HG03064 (cell line): ENCODE measurements around the gene RASGEF1B.
A peak's percentile ranks its signal among the peaks of the same experiment; 100 is the strongest.
"Not testable (repeated sequence)": the region's sequence is repeated elsewhere in the genome, so short reads cannot be mapped to it uniquely, and the experiment has no call there.

Experiments
- ATAC-seq: cut with Tn5 transposase; IDR thresholded peaks from one replicate; pipeline ENCODE4 v1.9.1; 2021; ENCODE audit warnings: low read depth; ENCODE audit not compliant: unreplicated experiment

The RASGEF1B gene

GRCh38 chr4:81499840-81500239 lies 28.1 kb upstream of the RASGEF1B start:
- ATAC-seq, result no peak

- ATAC-seq, result no peak
These were observed 26.9 kb upstream of the RASGEF1B start for GRCh38 chr4:81498551-81499099.

GRCh38 chr4:81498046-81498445 lies 26.3 kb upstream of the RASGEF1B start:
- no peak for ATAC-seq

- ATAC-seq, result no peak
These were observed 23.6 kb upstream of the RASGEF1B start for GRCh38 chr4:81495345-81495744.

GRCh38 chr4:81494031-81494431 lies 22.3 kb upstream of the RASGEF1B start:
- peak; percentile 73 for ATAC-seq

- no peak for ATAC-seq
These were observed 21.0 kb upstream of the RASGEF1B start for GRCh38 chr4:81492606-81493230.

- ATAC-seq, result no peak
These were observed 20.2 kb upstream of the RASGEF1B start for GRCh38 chr4:81491943-81492342.

- no peak for ATAC-seq
These were observed 18.9 kb upstream of the RASGEF1B start for GRCh38 chr4:81490403-81491160.

GRCh38 chr4:81486502-81486901 lies 14.8 kb upstream of the RASGEF1B start:
- no peak for ATAC-seq

GRCh38 chr4:81485310-81485980 lies 13.7 kb upstream of the RASGEF1B start:
- ATAC-seq, result no peak

GRCh38 chr4:81482326-81482725 lies 10.6 kb upstream of the RASGEF1B start:
- no peak for ATAC-seq

GRCh38 chr4:81481151-81481550 lies 9.4 kb upstream of the RASGEF1B start:
- ATAC-seq, result no peak

GRCh38 chr4:81479573-81479972 lies 7.9 kb upstream of the RASGEF1B start:
- not testable (repeated sequence) for ATAC-seq

GRCh38 chr4:81473331-81474265 lies 1.9 kb upstream of the RASGEF1B start:
- not testable (repeated sequence) for ATAC-seq

- peak; percentile 59 for ATAC-seq
These were observed 825 bp upstream of the RASGEF1B start for GRCh38 chr4:81472281-81473182.

GRCh38 chr4:81471298-81471587 lies 464 bp downstream of the RASGEF1B start:
- ATAC-seq, result no peak

- no peak for ATAC-seq
These were observed 1.0 kb downstream of the RASGEF1B start for GRCh38 chr4:81470456-81471297.

- no peak for ATAC-seq
These were observed 1.8 kb downstream of the RASGEF1B start for GRCh38 chr4:81469781-81470455.
